Keratinocyte (primary cell): ENCODE results near the gene ZNF862.

ENCODE experiments used
- CTCF ChIP-seq, 3 experiments: IDR thresholded peaks in 1 of 3; conservative IDR thresholded peaks in 1 of 3; optimal IDR thresholded peaks in 1 of 3; 2 replicates in 2 of 3; 3 replicates in 1 of 3; pipeline versions ENCODE3 to v1.5.1; 2011; ENCODE audit warnings: low read length in 3 of 3, mild to moderate bottlenecking in 3 of 3, moderate library complexity in 2 of 3, control low read depth in 1 of 3, inconsistent platforms in 1 of 3; ENCODE audit not compliant: insufficient read depth in 2 of 3; ENCODE audit errors: extremely low read depth in 1 of 3
- EZH2 ChIP-seq: IDR thresholded peaks from one replicate; pipeline ENCODE4 v1.6.1; 2012; ENCODE audit warnings: inconsistent platforms, mild to moderate bottlenecking, low read length, moderate library complexity

- TF ChIP-seq CTCF (optimal IDR thresholded peaks at IDR 0.05 in 1 of 3, IDR thresholded peaks at IDR 0.05 in 1 of 3, conservative IDR thresholded peaks at IDR 0.05 in 1 of 3; ENCODE audit: extremely low read depth in 1 of 3, insufficient read depth in 2 of 3, low read length in 3 of 3) (no peak), EZH2 (no peak)
Observed at GRCh38 chr7:149856583-149856982, 18.4 kb downstream of the ZNF862 start.
